ENCODE measurements around the gene MYRFL. TPM values are rescaled to one million over a fixed set of nuclear protein-coding genes. Genes with fewer than 3 reads are reported as not detected.

Gene MYRFL
- polyA plus RNA-seq, 1 of the 3 experiments (the other 2 are of a cell fraction), result not detected

DNA sequence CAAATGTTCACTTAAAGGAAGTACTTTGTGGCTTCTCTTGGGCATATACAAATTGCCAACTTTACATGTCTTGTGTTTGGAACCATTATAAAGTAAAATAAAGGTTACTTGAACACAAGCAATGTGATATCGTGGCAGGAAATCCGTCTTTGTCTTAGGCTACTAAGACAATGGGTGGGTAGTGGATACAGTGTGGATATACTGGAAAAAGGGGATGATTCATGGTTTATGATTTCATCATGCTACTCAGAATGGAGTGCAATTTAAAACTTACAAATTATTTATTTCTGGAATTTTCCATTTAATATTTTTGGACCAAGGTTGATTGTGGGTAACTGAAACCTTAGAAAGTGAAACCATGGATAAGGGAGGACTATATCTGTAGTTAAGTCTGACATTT, 48.4 kb downstream of the MYRFL start:
- H3K27ac ChIP-seq (ENCODE audit: low read depth in 2 of 2, low read length in 1 of 2), result no peak overlapping the region
- no peak overlapping the region for H3K4me2 ChIP-seq
- peaks cover 0 to 6% of the 10 kb centered on the region in 2 experiments; a peak in 1 of 4 replicates for H3K4me1 ChIP-seq (ENCODE audit: control insufficient read depth in 1 of 2, insufficient read depth in 2 of 2, low read depth in 1 of 2, low read length in 1 of 2)
- H3K9ac ChIP-seq, result no peak overlapping the region
- TF ChIP-seq MXI1 (IDR thresholded peaks at IDR 0.05; ENCODE audit: low read depth, low read length), result no peak
- TF ChIP-seq TEAD4 (IDR thresholded peaks at IDR 0.05; ENCODE audit: borderline replicate concordance, insufficient read depth), result no peak
- TF ChIP-seq TAF1 (IDR thresholded peaks at IDR 0.05; ENCODE audit: borderline replicate concordance, low read depth, low read length), result no peak
- TF ChIP-seq, protein P1, sequence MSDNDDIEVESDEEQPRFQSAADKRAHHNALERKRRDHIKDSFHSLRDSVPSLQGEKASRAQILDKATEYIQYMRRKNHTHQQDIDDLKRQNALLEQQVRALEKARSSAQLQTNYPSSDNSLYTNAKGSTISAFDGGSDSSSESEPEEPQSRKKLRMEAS (IDR thresholded peaks at IDR 0.05; ENCODE audit: low read depth), result no peak
- TF ChIP-seq, protein P2, sequence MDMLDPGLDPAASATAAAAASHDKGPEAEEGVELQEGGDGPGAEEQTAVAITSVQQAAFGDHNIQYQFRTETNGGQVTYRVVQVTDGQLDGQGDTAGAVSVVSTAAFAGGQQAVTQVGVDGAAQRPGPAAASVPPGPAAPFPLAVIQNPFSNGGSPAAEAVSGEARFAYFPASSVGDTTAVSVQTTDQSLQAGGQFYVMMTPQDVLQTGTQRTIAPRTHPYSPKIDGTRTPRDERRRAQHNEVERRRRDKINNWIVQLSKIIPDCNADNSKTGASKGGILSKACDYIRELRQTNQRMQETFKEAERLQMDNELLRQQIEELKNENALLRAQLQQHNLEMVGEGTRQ (IDR thresholded peaks at IDR 0.05; ENCODE audit: borderline replicate concordance, low read depth, low read length), result no peak
- TF ChIP-seq ELF1 (IDR thresholded peaks at IDR 0.05), result no peak
- TF ChIP-seq, protein P3, sequence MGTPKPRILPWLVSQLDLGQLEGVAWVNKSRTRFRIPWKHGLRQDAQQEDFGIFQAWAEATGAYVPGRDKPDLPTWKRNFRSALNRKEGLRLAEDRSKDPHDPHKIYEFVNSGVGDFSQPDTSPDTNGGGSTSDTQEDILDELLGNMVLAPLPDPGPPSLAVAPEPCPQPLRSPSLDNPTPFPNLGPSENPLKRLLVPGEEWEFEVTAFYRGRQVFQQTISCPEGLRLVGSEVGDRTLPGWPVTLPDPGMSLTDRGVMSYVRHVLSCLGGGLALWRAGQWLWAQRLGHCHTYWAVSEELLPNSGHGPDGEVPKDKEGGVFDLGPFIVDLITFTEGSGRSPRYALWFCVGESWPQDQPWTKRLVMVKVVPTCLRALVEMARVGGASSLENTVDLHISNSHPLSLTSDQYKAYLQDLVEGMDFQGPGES (IDR thresholded peaks at IDR 0.05; ENCODE audit: low read depth, low read length), result no peak
- TF ChIP-seq FOXJ3 (CRISPR knock-in tag; IDR thresholded peaks at IDR 0.05), result no peak
- no peak for TF ChIP-seq CHD2 (IDR thresholded peaks at IDR 0.05; ENCODE audit: low read length, partially characterized antibody)
- TF ChIP-seq POLR2AphosphoS5 (IDR thresholded peaks at IDR 0.05; ENCODE audit: low read depth, low read length), result no peak
- no peaks in the 10 kb centered on the region for H3F3A ChIP-seq (replicated peaks; ENCODE audit: insufficient read depth)
- WGBS (ENCODE audit: low lambda C conversion rate), result 85% methylated on average over 2 of the region's 2 CpGs
- ChIA-PET POLR2A (no interaction called here), CTCF (interaction anchor here (0.7 to 2.3 kb wide), 2 partner anchors 50 to 704 kb away, joined by 3 to 7 read pairs; no protein-coding TSS in a partner anchor)
- no peaks in the 10 kb centered on the region for H3K9me2 ChIP-seq
- H3K9me3 ChIP-seq, result no peaks in the 10 kb centered on the region
- DNase-seq, result no peak
- no peaks in the 10 kb centered on the region for H4K20me1 ChIP-seq (ENCODE audit: insufficient read depth)
- H2AFZ ChIP-seq (ENCODE audit: low read depth), result no peak overlapping the region
- no peaks in the 10 kb centered on the region for H3K27me3 ChIP-seq (ENCODE audit: insufficient read depth)
- H3K36me3 ChIP-seq (replicated peaks in 1 of 2; ENCODE audit: control insufficient read depth in 1 of 2, insufficient read depth in 2 of 2, low read length in 1 of 2), result no peaks in the 10 kb centered on the region
- H3K4me3 ChIP-seq (ENCODE audit: low read depth in 2 of 2, low read length in 1 of 2), result no peak overlapping the region
- no peaks in the 10 kb centered on the region for H3K79me2 ChIP-seq (ENCODE audit: insufficient read depth)

DNA sequence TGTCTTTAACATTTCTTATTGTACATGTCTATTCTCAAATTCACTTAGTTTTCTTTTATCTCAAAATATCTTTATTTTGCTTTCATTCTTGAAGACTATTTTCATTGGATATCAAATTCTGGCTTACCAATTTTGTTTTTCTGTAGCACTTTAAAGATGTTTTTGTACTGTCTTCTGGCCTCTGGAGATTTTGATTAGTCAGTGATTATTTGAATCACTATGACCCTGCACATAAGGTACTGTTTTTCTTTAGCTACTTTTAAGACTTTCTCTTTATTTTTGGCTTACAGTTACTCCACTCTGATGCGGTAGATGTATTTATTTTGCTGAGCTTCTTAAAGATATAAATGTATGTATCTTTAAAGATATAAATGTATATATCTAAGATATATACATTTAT, 49.6 kb downstream of the MYRFL start:
- no peaks in the 10 kb centered on the region for H4K20me1 ChIP-seq (ENCODE audit: insufficient read depth)
- no peak overlapping the region for H3K9ac ChIP-seq
- H3K4me2 ChIP-seq, result no peak overlapping the region
- H3F3A ChIP-seq (replicated peaks; ENCODE audit: insufficient read depth), result no peaks in the 10 kb centered on the region
- H3K4me3 ChIP-seq (ENCODE audit: low read depth in 2 of 2, low read length in 1 of 2), result no peak overlapping the region
- H3K9me3 ChIP-seq, result no peaks in the 10 kb centered on the region
- H3K36me3 ChIP-seq (replicated peaks in 1 of 2; ENCODE audit: control insufficient read depth in 1 of 2, insufficient read depth in 2 of 2, low read length in 1 of 2), result no peaks in the 10 kb centered on the region
- no peaks in the 10 kb centered on the region for H3K9me2 ChIP-seq
- WGBS (ENCODE audit: low lambda C conversion rate), result 90% methylated on average over 1 of the region's 1 CpG
- no peak overlapping the region for H3K27ac ChIP-seq (ENCODE audit: low read depth in 2 of 2, low read length in 1 of 2)
- H3K4me1 ChIP-seq (ENCODE audit: control insufficient read depth in 1 of 2, insufficient read depth in 2 of 2, low read depth in 1 of 2, low read length in 1 of 2), result peaks cover 5 to 6% of the 10 kb centered on the region in 2 experiments; a peak in 2 of 4 replicates
- TF ChIP-seq, protein P4, sequence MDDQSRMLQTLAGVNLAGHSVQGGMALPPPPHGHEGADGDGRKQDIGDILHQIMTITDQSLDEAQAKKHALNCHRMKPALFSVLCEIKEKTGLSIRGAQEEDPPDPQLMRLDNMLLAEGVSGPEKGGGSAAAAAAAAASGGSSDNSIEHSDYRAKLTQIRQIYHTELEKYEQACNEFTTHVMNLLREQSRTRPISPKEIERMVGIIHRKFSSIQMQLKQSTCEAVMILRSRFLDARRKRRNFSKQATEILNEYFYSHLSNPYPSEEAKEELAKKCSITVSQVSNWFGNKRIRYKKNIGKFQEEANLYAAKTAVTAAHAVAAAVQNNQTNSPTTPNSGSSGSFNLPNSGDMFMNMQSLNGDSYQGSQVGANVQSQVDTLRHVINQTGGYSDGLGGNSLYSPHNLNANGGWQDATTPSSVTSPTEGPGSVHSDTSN (IDR thresholded peaks at IDR 0.05), result no peak
- no peak for TF ChIP-seq FOSL2 (IDR thresholded peaks at IDR 0.05; ENCODE audit: borderline replicate concordance, low read depth)
- H3K79me2 ChIP-seq (ENCODE audit: insufficient read depth), result no peaks in the 10 kb centered on the region
- ChIA-PET POLR2A (no interaction called here), CTCF (interaction anchor here (1.0 to 1.7 kb wide), 2 partner anchors 702 to 845 kb away, joined by 3 to 7 read pairs; no protein-coding TSS in a partner anchor)
- H3K27me3 ChIP-seq (ENCODE audit: insufficient read depth), result no peaks in the 10 kb centered on the region
- DNase-seq, result no peak
- H2AFZ ChIP-seq (ENCODE audit: low read depth), result no peak overlapping the region

Data from SK-N-SH (cell line).